SK-N-SH treated with all-trans-retinoic acid at 6 μM for 48 hours (cell line): ENCODE measurements around the gene SIAH1.

Experiments used
- ARNTL ChIP-seq: fragments of 450-650 bp; formaldehyde crosslinking; IDR thresholded peaks from 2 replicates; pipeline ENCODE4 v1.5.0; 2020; ENCODE audit warnings: low read depth, mild to moderate bottlenecking, moderate library complexity, borderline replicate concordance
- GLIS3 ChIP-seq: fragments of 250-450 bp; sonication (Bioruptor Pico); IDR thresholded peaks from 2 replicates; pipeline ENCODE4 v1.5.0; 2020; ENCODE audit warnings: mild to moderate bottlenecking, moderate library complexity
- PPARA ChIP-seq: fragments of 250-450 bp; sonication (Bioruptor Pico); IDR thresholded peaks from 2 replicates; pipeline ENCODE4 v1.5.0; 2020; ENCODE audit warnings: mild to moderate bottlenecking, borderline replicate concordance
- RARB ChIP-seq: fragments of 250-450 bp; sonication (Bioruptor Pico); IDR thresholded peaks from 2 replicates; pipeline ENCODE4 v1.8.0; 2021; ENCODE audit warnings: mild to moderate bottlenecking, moderate library complexity
- ZC3H10 ChIP-seq: fragments of 250-450 bp; sonication (Bioruptor Pico); IDR thresholded peaks from 2 replicates; pipeline ENCODE4 v1.5.1; 2021; ENCODE audit warnings: mild to moderate bottlenecking, moderate library complexity
- ZFP3 ChIP-seq: fragments of 250-450 bp; sonication (Bioruptor Pico); IDR thresholded peaks from 2 replicates; pipeline ENCODE4 v1.5.0; 2020; ENCODE audit warnings: mild to moderate bottlenecking, moderate library complexity
- ZFP30 ChIP-seq: fragments of 450-650 bp; formaldehyde crosslinking; IDR thresholded peaks from 2 replicates; pipeline ENCODE4 v1.5.0; 2022; ENCODE audit warnings: mild to moderate bottlenecking, moderate library complexity
- ZNF565 ChIP-seq: fragments of 450-650 bp; formaldehyde crosslinking; conservative IDR thresholded peaks from 2 replicates; pipeline ENCODE4 v1.5.0; 2020; ENCODE audit warnings: low read depth, mild to moderate bottlenecking, moderate library complexity
- TF ChIP-seq, protein P1 (sequence below): fragments of 250-450 bp; sonication (Bioruptor Pico); IDR thresholded peaks from 2 replicates; pipeline ENCODE4 v1.8.0; 2020; ENCODE audit warnings: mild to moderate bottlenecking, moderate library complexity, borderline replicate concordance

DNA sequence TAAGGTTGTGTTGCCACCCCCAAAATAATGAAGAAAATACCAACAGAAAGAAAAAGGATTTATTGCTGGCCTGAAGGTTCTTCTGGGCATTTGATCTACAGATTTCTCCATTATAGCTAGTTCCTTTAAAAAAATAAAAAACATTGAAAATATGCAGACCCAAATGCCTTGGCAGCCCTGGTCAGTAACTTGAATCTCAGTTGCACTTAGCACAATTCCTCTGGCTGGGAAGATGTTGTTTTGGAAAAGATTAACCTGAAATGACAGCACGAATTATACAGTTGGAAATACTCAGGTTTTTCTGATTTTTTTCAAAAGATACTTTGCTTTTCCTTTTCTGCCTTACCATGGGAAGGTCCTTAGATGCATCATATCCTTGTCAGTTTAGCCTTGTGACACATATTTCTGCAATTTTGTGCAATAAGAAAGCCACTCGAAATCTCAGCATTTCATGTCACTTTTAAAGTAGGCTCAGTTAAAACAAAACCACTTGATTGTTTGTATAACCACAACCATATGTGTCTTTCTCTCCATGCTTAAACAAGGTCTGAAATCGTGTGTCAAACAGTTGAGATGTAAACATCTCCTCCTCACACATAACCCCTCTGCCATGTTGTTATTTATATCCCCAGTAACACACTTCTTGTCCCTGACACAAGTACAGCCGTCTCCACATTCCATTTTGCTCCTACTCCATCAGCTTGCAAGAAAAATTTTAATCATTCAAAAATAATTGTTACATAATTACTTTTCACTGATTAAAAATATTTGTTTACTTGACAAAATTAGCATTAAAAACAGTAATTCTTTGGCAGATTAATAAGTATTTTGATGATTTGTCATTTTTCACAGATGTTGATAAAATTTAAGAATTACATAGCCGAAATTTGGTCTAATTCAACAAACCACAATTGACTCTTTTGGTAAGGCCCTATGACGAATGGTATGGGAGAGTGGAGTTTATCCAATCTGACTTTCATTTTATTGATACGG, 61.1 kb downstream of the SIAH1 start:
- TF ChIP-seq ZFP30 (CRISPR knock-in tag): no peak
- TF ChIP-seq, protein P1, sequence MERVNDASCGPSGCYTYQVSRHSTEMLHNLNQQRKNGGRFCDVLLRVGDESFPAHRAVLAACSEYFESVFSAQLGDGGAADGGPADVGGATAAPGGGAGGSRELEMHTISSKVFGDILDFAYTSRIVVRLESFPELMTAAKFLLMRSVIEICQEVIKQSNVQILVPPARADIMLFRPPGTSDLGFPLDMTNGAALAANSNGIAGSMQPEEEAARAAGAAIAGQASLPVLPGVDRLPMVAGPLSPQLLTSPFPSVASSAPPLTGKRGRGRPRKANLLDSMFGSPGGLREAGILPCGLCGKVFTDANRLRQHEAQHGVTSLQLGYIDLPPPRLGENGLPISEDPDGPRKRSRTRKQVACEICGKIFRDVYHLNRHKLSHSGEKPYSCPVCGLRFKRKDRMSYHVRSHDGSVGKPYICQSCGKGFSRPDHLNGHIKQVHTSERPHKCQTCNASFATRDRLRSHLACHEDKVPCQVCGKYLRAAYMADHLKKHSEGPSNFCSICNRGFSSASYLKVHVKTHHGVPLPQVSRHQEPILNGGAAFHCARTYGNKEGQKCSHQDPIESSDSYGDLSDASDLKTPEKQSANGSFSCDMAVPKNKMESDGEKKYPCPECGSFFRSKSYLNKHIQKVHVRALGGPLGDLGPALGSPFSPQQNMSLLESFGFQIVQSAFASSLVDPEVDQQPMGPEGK (CRISPR knock-in tag): no peak
- no peak for TF ChIP-seq RARB (CRISPR knock-in tag)
- TF ChIP-seq GLIS3 (CRISPR knock-in tag): no peak
- TF ChIP-seq ZFP3 (CRISPR knock-in tag): no peak
- TF ChIP-seq ZC3H10 (CRISPR knock-in tag): no peak
- no peak for TF ChIP-seq ZNF565 (CRISPR knock-in tag)
- no peak for TF ChIP-seq PPARA (CRISPR knock-in tag)
- TF ChIP-seq ARNTL (CRISPR knock-in tag): no peak
